ENCODE results near the gene CASKIN1.

Gene CASKIN1

GRCh38 chr16:2214719-2214968, 18.2 kb upstream of the CASKIN1 start, which contains the start of gene PGP:
Gene PGP, minus strand, starts transcription at chr16:2214840. Its CDS starts 63 bp downstream, at chr16:2214777.
- Histone ChIP-seq H3K4ac (ENCODE audit: low read depth, low read length) (peak within 1 kb of the TSS; percentile 88), H3K79me1 (ENCODE audit: low read length) (peaks cover 9% of the 10 kb centered on the region), H3K79me2 (ENCODE audit: control insufficient read depth, insufficient read depth, low read length, poor library complexity) (peaks cover 10% of the 10 kb centered on the region), H2AK5ac (ENCODE audit: low read length) (peak within 1 kb of the TSS; percentile 77), H3K4me2 (ENCODE audit: low read length) (peak within 1 kb of the TSS; percentile 93), H2AFZ (ENCODE audit: insufficient read depth, low read length, poor library complexity) (peak within 1 kb of the TSS; percentile 62), H3K27ac (ENCODE audit: low read depth, low read length) (peak within 1 kb of the TSS; percentile 90), H4K8ac (ENCODE audit: low read depth, low read length) (peak within 1 kb of the TSS; percentile 91), H2BK5ac (ENCODE audit: low read depth, low read length, poor library complexity) (peak within 1 kb of the TSS; percentile 86), H3K9ac (ENCODE audit: low read length) (peak within 1 kb of the TSS; percentile 96), H3K14ac (ENCODE audit: low read length) (peak within 1 kb of the TSS; percentile 93), H4K91ac (ENCODE audit: low read depth, low read length) (peak within 1 kb of the TSS; percentile 86), H4K12ac (ENCODE audit: low read depth, low read length) (peak within 1 kb of the TSS; percentile 60), H2BK12ac (ENCODE audit: low read length) (no peak within 1 kb of the TSS), H3K9me3 (ENCODE audit: insufficient read depth, low read depth, low read length) (peaks cover 3% of the 10 kb centered on the region), H3K23ac (ENCODE audit: low read length) (no peak within 1 kb of the TSS), H3K4me1 (ENCODE audit: control insufficient read depth in 1 of 2, insufficient read depth in 2 of 2, low read length in 2 of 2) (peaks cover 26 to 30% of the 10 kb centered on the region in 2 experiments), H3K4me3 (ENCODE audit: low read depth, low read length) (peak within 1 kb of the TSS; percentile 99), H2BK120ac (ENCODE audit: insufficient read depth, low read length, poor library complexity) (peak within 1 kb of the TSS; percentile 86), H3K27me3 (ENCODE audit: insufficient read depth, low read length) (no peaks in the 10 kb centered on the region), H3K18ac (ENCODE audit: low read length) (peak within 1 kb of the TSS; percentile 93), H3K36me3 (ENCODE audit: control insufficient read depth in 1 of 2, insufficient read depth in 2 of 2, low read length in 2 of 2) (peaks cover 19 to 20% of the 10 kb centered on the region in 2 experiments)
- no peak for DNase-seq
- WGBS (ENCODE audit: extremely low coverage, insufficient coverage, insufficient read length): no CpG with 5 or more reads among the region's 48 CpGs

GRCh38 chr16:2213817-2214718, 17.7 kb upstream of the CASKIN1 start:
- H4K12ac ChIP-seq (ENCODE audit: low read depth, low read length): peak overlapping the region; percentile 45
- peaks cover 10% of the 10 kb centered on the region for H3K79me2 ChIP-seq (ENCODE audit: control insufficient read depth, insufficient read depth, low read length, poor library complexity)
- H3K79me1 ChIP-seq (ENCODE audit: low read length): peaks cover 9% of the 10 kb centered on the region
- peak overlapping the region; percentile 99 for H3K4me3 ChIP-seq (ENCODE audit: low read depth, low read length)
- DNase-seq: no peak
- peaks cover 25 to 26% of the 10 kb centered on the region in 2 experiments for H3K36me3 ChIP-seq (ENCODE audit: control insufficient read depth in 1 of 2, insufficient read depth in 2 of 2, low read length in 2 of 2)
- H2BK12ac ChIP-seq (ENCODE audit: low read length): no peak overlapping the region
- H2BK5ac ChIP-seq (ENCODE audit: low read depth, low read length, poor library complexity): peak overlapping the region; percentile 70
- peak overlapping the region; percentile 77 for H2AK5ac ChIP-seq (ENCODE audit: low read length)
- peak overlapping the region; percentile 93 for H3K4me2 ChIP-seq (ENCODE audit: low read length)
- no peak overlapping the region for H3K23ac ChIP-seq (ENCODE audit: low read length)
- H3K9me3 ChIP-seq (ENCODE audit: insufficient read depth, low read depth, low read length): peaks cover 3% of the 10 kb centered on the region
- peak overlapping the region; percentile 93 for H3K18ac ChIP-seq (ENCODE audit: low read length)
- peak overlapping the region; percentile 93 for H3K14ac ChIP-seq (ENCODE audit: low read length)
- peak overlapping the region; percentile 73 for H4K8ac ChIP-seq (ENCODE audit: low read depth, low read length)
- peak overlapping the region; percentile 88 for H3K4ac ChIP-seq (ENCODE audit: low read depth, low read length)
- WGBS (ENCODE audit: extremely low coverage, insufficient coverage, insufficient read length): no CpG with 5 or more reads among the region's 98 CpGs
- H3K27ac ChIP-seq (ENCODE audit: low read depth, low read length): peak overlapping the region; percentile 74
- H2BK120ac ChIP-seq (ENCODE audit: insufficient read depth, low read length, poor library complexity): peak overlapping the region; percentile 86
- peaks cover 26 to 30% of the 10 kb centered on the region in 2 experiments for H3K4me1 ChIP-seq (ENCODE audit: control insufficient read depth in 1 of 2, insufficient read depth in 2 of 2, low read length in 2 of 2)
- H3K9ac ChIP-seq (ENCODE audit: low read length): peak overlapping the region; percentile 96
- peak overlapping the region; percentile 86 for H4K91ac ChIP-seq (ENCODE audit: low read depth, low read length)
- no peaks in the 10 kb centered on the region for H3K27me3 ChIP-seq (ENCODE audit: insufficient read depth, low read length)
- peak overlapping the region; percentile 33 for H2AFZ ChIP-seq (ENCODE audit: insufficient read depth, low read length, poor library complexity)

GRCh38 chr16:2212362-2213324, 16.2 kb upstream of the CASKIN1 start:
- Histone ChIP-seq H3K9ac (ENCODE audit: low read length) (peak overlapping the region; percentile 4), H3K14ac (ENCODE audit: low read length) (no peak overlapping the region), H2BK5ac (ENCODE audit: low read depth, low read length, poor library complexity) (no peak overlapping the region), H3K23ac (ENCODE audit: low read length) (no peak overlapping the region), H3K4ac (ENCODE audit: low read depth, low read length) (peak overlapping the region; percentile 61), H3K27me3 (ENCODE audit: insufficient read depth, low read length) (no peaks in the 10 kb centered on the region), H3K4me2 (ENCODE audit: low read length) (peak overlapping the region; percentile 93), H4K12ac (ENCODE audit: low read depth, low read length) (peak overlapping the region; percentile 14), H3K79me2 (ENCODE audit: control insufficient read depth, insufficient read depth, low read length, poor library complexity) (peaks cover 10% of the 10 kb centered on the region), H3K36me3 (ENCODE audit: control insufficient read depth in 1 of 2, insufficient read depth in 2 of 2, low read length in 2 of 2) (peaks cover 39 to 40% of the 10 kb centered on the region in 2 experiments), H4K91ac (ENCODE audit: low read depth, low read length) (no peak overlapping the region), H2BK120ac (ENCODE audit: insufficient read depth, low read length, poor library complexity) (no peak overlapping the region), H2AK5ac (ENCODE audit: low read length) (no peak overlapping the region), H4K8ac (ENCODE audit: low read depth, low read length) (no peak overlapping the region), H3K27ac (ENCODE audit: low read depth, low read length) (no peak overlapping the region), H3K9me3 (ENCODE audit: insufficient read depth, low read depth, low read length) (peaks cover 3% of the 10 kb centered on the region), H3K18ac (ENCODE audit: low read length) (no peak overlapping the region), H3K4me1 (ENCODE audit: control insufficient read depth in 1 of 2, insufficient read depth in 2 of 2, low read length in 2 of 2) (peaks cover 26 to 30% of the 10 kb centered on the region in 2 experiments), H3K4me3 (ENCODE audit: low read depth, low read length) (peak overlapping the region; percentile 11), H2BK12ac (ENCODE audit: low read length) (no peak overlapping the region), H2AFZ (ENCODE audit: insufficient read depth, low read length, poor library complexity) (no peak overlapping the region), H3K79me1 (ENCODE audit: low read length) (peaks cover 9% of the 10 kb centered on the region)
- DNase-seq: peak; percentile 97
- WGBS (ENCODE audit: extremely low coverage, insufficient coverage, insufficient read length): no CpG with 5 or more reads among the region's 19 CpGs

GRCh38 chr16:2211923-2212347, 15.5 kb upstream of the CASKIN1 start:
- Histone ChIP-seq H3K9me3 (ENCODE audit: insufficient read depth, low read depth, low read length) (peaks cover 3% of the 10 kb centered on the region), H3K9ac (ENCODE audit: low read length) (peak overlapping the region; percentile 2), H3K4me3 (ENCODE audit: low read depth, low read length) (no peak overlapping the region), H3K36me3 (ENCODE audit: control insufficient read depth in 1 of 2, insufficient read depth in 2 of 2, low read length in 2 of 2) (peaks cover 46 to 47% of the 10 kb centered on the region in 2 experiments), H3K23ac (ENCODE audit: low read length) (no peak overlapping the region), H2AFZ (ENCODE audit: insufficient read depth, low read length, poor library complexity) (no peak overlapping the region), H3K4me2 (ENCODE audit: low read length) (no peak overlapping the region), H3K27me3 (ENCODE audit: insufficient read depth, low read length) (no peaks in the 10 kb centered on the region), H2BK5ac (ENCODE audit: low read depth, low read length, poor library complexity) (no peak overlapping the region), H4K91ac (ENCODE audit: low read depth, low read length) (no peak overlapping the region), H3K79me2 (ENCODE audit: control insufficient read depth, insufficient read depth, low read length, poor library complexity) (peaks cover 10% of the 10 kb centered on the region), H2BK12ac (ENCODE audit: low read length) (no peak overlapping the region), H3K4me1 (ENCODE audit: control insufficient read depth in 1 of 2, insufficient read depth in 2 of 2, low read length in 2 of 2) (peaks cover 26 to 30% of the 10 kb centered on the region in 2 experiments), H3K18ac (ENCODE audit: low read length) (peak overlapping the region; percentile 26), H3K4ac (ENCODE audit: low read depth, low read length) (peak overlapping the region; percentile 21), H2BK120ac (ENCODE audit: insufficient read depth, low read length, poor library complexity) (no peak overlapping the region), H3K27ac (ENCODE audit: low read depth, low read length) (peak overlapping the region; percentile 2), H4K12ac (ENCODE audit: low read depth, low read length) (peak overlapping the region; percentile 14), H3K14ac (ENCODE audit: low read length) (no peak overlapping the region), H2AK5ac (ENCODE audit: low read length) (no peak overlapping the region), H4K8ac (ENCODE audit: low read depth, low read length) (no peak overlapping the region), H3K79me1 (ENCODE audit: low read length) (peaks cover 9% of the 10 kb centered on the region)
- WGBS (ENCODE audit: extremely low coverage, insufficient coverage, insufficient read length): no CpG with 5 or more reads among the region's 11 CpGs
- DNase-seq: no peak
